DMS53 treated with DMSO at 0.1 percent for 48 hours (cell line): ENCODE data around the gene NFU1.
"Not testable (repeated sequence)": the region's sequence is repeated elsewhere in the genome, so short reads cannot be mapped to it uniquely, and the experiment has no call there.

Source experiments
- DNase-seq: peaks from one replicate; lab custom pipeline; 2025; ENCODE audit not compliant: unreplicated experiment; lab: John Stamatoyannopoulos, UW

NFU1 gene

GRCh38 chr2:69387770-69388481 is 49.3 kb downstream of the NFU1 start:
- peak; percentile 36 for DNase-seq

GRCh38 chr2:69386789-69387734 is 50.2 kb downstream of the NFU1 start, which contains the start of gene GFPT1:
GFPT1 (minus strand) TSS chr2:69387227; CDS start chr2:69387071, 156 bp downstream.
- peak; percentile 88 for DNase-seq

DNA sequence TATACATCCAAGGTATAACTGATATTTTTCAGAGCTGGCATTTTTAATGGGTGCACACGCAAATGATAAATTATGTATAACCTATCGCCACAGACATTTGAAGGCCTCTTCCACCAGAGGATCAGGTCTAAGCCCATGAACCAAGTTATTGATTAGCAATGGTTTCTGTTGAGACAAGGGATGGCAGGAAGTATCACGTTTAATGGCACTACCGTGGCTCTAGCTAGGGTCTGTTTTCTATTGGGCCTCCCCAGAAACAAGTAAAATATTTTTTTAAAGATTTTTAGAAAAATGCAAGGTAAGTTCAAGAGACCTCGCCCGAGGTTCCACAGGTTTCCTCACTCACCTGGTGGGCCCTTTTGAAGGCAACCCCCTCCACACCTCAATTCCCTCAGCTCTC is 50.9 kb downstream of the NFU1 start:
- DNase-seq, result peak; percentile 9

DNA sequence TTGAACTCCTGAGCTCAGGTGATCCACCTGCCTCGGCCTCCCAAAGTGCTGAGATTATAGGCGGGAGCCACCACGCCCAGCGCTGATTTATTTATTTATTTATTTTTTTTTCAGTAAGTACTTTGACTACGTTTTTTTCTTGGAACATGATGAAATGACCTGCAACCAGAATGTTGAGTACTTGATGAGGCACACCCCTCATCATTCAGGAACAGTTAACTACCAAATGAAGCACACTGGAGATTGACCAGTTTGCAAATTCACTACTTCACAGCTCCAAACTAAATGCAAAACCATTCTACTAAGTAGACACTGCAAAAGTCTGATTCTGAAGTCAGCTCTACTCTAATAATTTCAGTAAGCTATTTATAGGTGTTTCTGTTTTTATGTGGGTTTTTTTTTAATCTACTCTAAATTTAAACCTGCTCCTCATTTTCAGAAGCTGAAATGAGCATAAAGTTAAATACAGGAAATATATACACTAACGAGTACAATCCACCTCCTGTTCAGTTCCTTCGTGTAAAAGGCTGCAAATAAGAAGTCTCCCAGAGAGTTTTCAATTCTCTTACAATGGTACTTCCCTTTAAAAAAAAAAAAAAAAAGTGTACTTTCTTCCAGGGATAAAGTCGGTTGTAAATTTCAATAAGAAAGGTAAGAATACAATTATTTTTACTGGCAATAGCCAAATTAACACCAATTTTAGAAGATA is 51.6 kb downstream of the NFU1 start:
- DNase-seq, result peak; percentile 14

DNA sequence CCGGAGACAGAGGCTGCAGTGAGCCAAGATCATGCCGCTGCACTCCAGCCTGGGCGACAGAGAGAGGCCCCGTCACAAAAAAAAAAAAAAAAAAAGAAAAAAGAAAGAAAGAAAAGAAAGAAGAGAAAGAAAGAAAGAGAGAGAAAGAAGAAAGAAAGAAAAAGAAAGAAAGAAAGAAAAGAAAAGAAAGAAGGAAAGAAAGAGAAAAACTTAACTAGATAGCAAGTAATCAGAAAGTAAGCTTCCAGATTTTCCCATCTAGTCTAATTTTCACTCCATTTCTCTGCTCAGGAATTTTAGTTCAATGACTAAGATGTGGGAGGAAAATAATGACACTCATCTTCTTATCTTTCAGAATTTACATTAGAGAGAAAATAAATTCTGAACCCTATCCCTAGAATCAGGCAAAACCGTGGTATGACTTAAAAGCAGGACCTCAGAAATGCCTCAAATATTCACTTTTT is 52.6 kb downstream of the NFU1 start:
- DNase-seq, result no peak

DNA sequence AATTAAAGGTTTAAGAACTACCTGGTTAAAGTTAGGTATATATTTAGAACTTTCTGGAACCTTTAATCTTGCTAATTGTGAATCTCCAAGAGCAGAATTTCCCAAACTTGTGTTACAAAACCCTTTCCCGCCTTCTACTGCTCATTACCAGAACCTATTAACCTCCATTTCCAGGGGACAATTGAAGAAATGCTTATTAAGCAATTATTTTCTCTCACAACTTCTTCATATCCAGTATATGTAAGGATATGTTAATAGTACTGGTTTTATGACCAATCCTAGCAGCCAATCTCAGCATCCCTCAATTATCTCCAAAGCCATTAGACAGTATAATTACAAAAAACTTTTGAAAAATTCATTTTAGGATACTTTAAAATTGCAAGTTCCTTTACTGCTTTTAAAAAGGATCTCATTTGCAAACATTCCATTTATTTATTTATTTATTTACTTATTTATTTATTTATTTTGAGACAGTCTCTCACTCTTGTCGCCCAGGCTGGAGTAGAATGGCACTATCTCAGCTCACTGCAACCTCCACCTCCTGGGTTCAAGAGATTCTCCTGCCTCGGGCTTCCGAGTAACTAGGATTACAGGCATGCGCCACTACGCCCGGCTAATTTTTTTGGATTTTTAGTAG is 53.9 kb downstream of the NFU1 start:
- DNase-seq, result no peak

GRCh38 chr2:69382547-69382946 is 54.7 kb downstream of the NFU1 start:
- DNase-seq, result no peak

DNA sequence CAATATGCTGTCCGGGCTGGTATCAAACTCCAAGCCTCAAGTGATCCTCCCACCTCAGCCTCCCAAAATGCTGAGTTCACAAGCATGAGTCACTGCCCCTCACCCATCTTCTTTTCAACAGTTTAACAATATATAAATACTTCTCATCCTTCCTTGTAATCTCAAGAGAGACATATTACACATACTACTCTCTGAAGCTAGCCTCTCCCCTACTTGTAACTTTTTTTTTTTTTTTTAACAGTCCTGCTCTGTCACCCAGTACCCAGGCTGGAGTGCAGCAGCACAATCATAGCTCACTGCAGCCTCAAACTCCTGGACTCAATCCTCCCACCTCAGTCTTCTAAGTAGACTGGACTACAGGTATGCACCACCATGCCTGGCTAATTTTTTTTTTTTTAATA is 55.9 kb downstream of the NFU1 start:
- DNase-seq, result no peak

GRCh38 chr2:69380072-69380917 is 56.9 kb downstream of the NFU1 start:
- no peak for DNase-seq

- DNase-seq, result no peak
Observed at GRCh38 chr2:69376403-69376802, 60.8 kb downstream of the NFU1 start.

DNA sequence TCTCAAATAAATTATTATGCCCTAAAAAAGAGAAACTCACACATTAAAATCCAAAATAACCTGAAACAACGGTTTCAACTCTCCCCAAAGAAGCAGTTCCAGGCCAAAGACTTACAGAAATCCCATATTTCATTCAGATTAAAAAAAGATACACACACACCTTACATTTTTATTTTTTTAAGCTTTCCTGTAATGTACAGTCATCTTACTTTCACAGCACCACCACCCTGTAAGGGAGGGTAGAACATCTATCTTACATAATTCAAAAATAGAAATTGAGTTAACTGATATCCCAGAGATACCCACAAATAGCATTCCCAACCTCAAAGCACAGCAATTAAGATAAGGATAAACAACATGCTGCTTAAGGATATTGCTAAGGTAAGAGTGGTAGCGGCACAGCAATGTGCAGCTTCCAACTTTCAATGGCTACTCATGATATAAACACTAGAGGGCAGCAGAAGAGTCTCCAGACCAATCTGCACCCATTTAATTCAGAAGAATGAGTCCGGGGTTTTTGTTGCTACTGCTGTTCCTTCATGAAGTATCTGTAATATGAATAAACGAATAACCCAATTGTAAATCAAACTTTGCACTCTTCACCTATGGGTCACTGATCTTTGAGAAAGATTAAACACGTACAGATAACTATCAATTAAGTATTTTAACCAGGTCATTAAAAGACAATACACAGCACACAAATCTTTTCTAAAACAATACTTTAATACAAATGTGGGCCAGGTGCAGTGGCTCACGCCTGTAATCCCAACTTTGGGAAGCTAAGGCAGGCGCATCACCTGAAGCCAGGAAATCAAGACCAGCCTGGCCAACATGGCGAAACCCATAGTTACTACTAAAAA is 61.5 kb downstream of the NFU1 start:
- peak; percentile 15 for DNase-seq

DNA sequence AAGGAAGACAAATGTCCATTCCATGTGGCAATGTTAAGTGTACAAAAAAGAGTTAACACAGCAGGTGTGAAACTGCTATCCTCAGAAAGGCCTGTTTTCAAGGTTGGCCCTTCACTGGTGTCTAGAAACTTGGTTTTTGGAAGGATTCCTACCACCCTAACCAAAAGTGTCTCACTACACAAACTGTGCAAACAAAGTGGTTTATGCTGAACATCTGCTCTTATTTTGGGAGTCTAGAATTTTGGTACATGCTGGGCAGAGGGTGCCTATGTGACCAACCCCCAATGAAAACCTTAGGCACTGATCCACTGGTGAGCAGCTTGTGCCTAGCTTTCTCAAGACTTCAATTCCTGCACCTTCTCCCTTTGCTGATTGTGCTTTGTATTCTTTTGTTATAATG is 64.5 kb downstream of the NFU1 start:
- no peak for DNase-seq

DNA sequence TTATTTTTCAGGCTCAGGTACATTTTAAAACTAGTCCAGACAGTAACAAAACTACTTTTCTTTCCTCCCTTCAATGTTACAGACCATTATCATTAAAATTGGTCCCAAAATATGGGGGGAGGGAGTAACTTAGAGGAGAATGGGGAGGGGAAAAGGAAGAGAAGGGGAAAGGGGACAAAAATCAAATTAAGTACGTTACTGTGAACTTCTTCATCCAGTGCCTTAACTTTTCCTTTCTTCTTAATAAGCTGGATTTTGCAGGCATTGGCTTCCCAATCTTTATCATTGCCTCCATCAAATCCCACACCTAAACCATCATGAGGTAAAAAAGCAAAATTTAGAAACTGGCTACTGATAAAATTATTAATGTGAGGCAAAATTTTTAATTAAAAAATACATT is 67.4 kb downstream of the NFU1 start:
- no peak for DNase-seq

GRCh38 chr2:69368588-69368987 is 68.6 kb downstream of the NFU1 start:
- no peak for DNase-seq

GRCh38 chr2:69359371-69359770 is 77.9 kb downstream of the NFU1 start:
- DNase-seq, result no peak

DNA sequence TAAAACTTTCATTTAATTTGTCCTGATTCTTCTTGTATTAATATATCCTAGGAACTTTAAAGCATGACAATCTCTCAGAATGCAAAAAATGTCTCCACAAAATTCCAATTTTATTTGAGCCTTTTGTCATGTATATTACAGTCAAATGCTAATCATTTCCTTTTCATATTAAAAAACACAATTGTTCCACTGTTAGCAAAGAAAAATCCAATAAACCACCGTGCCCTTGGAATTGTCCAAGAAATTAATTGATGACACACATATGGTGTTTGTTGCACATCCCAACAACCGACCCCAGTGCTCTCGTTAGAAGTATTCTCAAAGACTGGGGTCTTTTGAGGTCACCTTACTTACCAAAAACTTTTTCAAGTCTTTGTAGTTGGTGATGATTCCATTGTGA is 78.3 kb downstream of the NFU1 start:
- no peak for DNase-seq

DNA sequence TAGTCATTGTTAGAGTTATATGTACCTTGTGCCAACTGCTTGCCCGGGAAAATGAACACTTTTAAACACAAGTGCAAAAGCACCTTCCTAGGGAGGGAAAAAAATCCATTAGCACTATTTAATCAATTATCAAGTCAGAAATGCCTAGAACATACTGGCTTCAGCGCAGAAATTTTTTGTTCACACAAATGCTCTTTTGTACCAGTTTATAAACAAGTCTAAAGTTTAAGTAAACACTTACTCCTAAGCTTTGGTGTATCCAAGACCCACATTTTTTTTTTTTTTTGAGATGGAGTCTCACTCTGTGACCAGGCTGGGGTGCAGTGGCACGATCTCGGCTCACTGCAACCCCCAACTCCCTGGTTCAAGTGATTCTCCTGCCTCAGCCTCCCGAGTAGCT is 80.8 kb downstream of the NFU1 start:
- no peak for DNase-seq

DNA sequence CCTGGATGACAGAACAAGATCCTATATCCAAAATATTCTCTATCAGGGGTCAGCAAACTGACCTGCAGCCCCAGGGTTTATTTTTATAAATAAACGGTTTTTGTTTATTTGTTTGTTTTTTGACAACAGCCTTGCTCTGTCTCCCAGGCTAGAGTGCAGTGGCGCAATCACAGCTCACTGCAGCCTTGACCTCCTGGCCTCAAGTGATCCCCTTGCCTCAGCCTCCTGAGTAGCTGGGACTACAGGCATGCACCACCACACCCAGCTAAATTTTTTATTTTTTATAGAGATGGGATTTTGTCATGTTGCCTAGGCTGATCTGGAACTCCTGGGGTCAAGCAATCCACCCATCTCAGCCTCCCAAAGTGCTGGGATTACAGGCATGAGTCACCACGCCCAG is 82.3 kb downstream of the NFU1 start:
- not testable (repeated sequence) for DNase-seq

DNA sequence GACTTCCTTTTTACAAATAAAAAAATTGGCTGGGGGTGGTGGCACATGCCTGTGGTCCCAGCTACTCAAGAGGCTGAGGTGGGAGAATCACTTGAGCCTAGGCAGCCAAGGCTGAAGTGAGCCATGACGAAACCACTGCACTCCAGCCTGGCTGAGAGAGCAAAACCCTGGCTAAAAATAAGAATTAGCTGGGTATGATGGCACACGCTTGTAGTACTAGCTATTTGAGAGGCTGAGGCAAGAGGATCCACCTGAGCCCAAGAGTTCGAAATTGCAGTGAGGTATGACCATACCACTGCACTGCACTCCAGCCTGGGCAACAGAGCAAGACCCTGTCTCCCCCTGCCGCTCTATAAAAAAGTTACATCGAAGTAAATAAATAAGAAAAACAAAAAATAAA is 83.9 kb downstream of the NFU1 start:
- no peak for DNase-seq
